Activated T-cell treated with anti-CD3 and anti-CD28 coated beads for 1 hour (primary cell): Measurements from ENCODE around the gene APC.

ENCODE experiments used
- DNase-seq: peaks from one replicate; pipeline ENCODE4 v3.0.0-alpha.2; 2020; ENCODE audit warnings: low read depth

APC gene

DNA sequence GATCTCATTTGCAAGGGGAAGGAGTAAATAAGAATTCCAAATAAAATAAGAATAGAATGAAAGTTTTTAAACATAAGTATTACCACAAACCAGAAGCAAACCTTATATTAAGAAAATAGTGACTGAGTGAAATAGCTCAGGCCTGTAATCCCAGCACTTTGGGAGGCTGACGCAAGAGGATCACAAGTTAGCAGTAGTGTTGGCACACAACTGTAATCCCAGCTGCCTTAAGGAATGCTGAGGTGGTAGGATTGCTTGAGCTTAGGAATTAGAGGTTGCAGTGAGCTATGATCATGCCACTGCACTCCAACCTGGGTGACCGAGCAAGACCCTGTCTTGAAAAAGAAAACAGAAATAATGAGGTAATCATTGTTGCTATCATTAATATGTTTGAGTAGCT is 47.0 kb downstream of the APC start:
- no peak for DNase-seq

DNA sequence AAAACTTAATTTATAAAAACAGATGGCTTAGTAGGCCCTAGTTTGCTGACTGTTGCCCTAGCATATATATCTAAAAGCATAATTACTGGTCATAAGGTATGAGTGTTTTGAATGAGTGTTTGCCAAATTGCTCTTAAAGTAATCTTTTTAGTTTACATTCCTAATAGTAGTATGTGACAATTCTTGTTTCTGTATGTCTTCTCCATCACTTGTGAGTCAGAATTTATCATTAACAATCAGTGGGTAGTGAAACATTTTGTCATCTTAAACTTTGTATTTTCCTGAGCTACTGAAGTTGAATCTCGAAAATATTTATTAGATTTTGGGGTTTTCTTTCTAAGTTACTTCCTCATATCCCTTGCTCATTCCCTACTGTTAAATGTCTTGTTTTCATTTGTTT is 49.6 kb downstream of the APC start:
- DNase-seq, result no peak

- no peak for DNase-seq
Measured at GRCh38 chr5:112787896-112788295, 50.2 kb downstream of the APC start.

- no peak for DNase-seq
Measured at GRCh38 chr5:112793201-112793600, 55.5 kb downstream of the APC start.

GRCh38 chr5:112794410-112794809 is 56.7 kb downstream of the APC start:
- no peak for DNase-seq

DNA sequence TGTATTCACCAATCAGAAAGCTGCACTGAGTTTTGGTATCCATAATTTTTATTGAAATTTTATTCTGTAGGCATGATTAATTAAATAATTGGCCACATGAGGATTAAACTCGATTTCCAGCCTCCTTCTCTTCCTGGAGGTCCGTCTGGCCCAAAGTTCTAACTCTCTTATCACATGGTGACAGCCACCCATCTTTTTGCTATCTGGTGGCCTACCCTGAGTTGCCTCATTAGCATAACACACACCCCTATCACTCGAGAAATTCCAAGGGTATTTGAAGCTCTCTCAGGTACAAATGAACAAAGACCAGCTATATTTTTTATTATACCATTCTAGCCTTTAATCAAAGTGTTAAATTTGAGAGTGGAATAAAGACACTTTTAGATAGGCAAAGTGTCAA is 57.7 kb downstream of the APC start:
- no peak for DNase-seq

DNA sequence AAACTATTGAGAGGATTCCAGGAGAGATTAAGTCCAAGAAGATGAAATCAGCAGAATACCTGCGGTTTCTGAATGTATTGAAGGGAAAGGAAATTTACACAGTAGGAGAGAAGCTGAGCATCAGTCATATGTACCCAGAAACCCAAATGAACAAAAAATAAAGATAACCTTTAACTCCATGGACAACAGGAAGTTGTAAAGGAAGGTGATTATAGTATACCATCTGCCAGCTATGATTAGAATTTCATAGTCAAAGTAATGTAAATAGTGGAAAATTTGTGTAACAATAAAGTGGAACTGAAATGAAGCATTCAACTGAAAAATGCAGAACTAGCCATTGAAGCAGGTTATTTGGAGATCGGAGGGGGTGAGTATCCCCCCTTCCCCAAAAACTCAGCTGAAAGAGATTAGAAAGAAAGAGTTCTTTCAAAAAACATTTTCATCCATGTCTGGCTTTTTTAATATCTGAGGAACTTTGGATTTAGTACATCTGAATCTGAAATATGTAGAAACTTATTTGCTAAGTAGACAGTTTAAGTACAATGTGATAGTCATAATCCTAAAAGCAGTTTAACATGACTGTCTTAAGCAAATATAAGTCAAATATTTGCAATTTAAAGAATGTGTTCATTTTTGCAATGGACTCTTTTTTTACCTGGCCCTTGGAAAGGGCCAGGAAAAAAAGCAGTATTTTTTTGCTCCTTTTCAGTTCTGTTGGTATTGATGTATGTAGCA is 58.4 kb downstream of the APC start:
- DNase-seq, result no peak

- DNase-seq, result no peak
Measured at GRCh38 chr5:112799661-112800060, 62.0 kb downstream of the APC start.

DNA sequence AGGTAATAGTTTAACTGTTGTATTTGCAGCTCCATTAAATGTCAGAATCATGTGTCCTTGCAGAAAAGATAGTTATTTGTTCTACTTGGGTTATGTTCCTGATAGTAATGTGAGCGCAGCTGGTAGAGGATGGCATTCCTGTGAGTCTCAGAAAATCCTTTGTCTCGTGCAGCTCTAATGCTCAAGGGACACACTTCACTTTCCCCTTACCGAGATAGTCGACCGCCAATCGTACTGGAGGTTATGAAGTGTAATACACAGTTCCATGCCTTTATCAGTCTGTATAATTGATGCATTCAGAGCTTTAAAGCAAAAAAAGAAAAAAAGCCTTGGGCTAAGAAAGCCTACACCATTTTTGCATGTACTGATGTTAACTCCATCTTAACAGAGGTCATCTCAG is 63.2 kb downstream of the APC start:
- no peak for DNase-seq

- DNase-seq, result no peak
Measured at GRCh38 chr5:112811023-112811422, 73.3 kb downstream of the APC start.

DNA sequence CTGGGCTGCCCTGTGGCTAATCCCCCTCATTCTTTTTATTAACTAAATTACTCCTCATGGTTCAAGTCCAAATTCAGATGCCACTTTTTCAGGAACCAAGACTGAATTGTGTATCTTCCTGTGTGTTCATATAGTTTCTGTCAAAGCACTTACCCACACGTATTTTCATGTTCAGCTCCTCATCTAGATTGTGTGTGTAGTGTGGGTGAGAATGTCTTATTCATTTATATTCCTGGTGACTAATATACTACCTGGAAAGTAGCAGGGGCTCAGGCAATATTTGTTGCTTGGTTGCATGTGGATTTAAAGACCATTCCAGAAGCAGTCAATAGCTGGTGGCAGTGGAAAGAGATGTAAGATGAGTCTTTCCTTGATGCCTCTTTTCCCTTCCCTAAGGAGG is 74.9 kb downstream of the APC start:
- no peak for DNase-seq

- no peak for DNase-seq
Measured at GRCh38 chr5:112820246-112820645, 82.6 kb downstream of the APC start.

DNA sequence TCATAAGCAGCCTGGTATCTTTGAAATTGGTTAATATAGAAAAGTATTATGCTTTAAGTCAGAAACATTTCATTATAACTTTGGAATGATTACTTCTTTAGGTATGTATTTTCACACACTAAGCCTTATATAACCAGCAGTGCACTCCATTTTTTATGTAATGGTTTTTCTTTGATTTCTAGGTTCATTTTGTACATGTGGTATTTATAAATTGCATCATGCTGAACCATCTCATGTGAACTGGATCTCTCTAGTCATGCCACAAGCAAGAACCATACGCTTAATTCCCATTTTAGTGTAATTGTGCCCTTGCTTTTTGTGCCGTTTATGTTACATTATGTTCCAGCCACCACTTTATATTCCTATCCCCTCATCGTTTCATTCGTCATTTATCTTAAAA is 84.8 kb downstream of the APC start:
- no peak for DNase-seq

GRCh38 chr5:112823181-112823580 is 85.5 kb downstream of the APC start:
- DNase-seq, result no peak

DNA sequence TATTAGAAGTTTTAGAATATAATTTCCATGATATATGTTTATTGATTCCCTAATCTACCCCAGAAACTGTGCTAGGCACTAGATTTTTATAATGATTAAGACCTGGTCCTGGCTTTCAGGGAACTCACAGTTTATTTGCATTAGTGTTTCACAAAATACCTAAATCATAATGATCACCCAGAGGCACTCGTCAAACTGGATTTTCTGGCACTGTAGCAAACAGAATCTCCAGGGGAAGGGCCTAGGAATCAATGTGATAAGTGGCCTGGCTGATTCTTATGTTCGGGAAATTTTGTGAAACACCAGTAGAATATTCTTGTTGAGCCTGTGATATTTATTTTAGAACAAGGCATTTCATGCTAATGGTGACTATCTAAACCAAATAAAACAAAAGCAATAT is 86.0 kb downstream of the APC start:
- DNase-seq, result no peak

DNA sequence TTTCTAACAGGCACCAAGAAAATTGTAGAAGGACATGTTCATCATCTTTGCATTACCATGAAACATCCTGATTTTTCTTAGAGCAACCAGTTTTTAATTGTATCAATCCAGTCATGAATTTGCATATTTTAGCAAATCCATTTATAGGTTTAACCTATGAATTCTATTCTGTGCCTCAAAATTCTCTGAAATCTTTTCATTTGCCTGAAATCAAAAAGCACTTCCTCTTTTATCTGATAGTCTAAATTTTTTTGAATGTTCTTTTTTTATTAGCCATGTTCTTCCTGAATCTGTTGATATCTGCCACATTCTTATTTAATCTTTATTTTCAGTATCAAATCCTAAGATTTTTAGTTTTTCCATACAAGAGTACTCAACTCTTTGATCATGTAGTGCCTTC is 86.5 kb downstream of the APC start:
- DNase-seq, result no peak

DNA sequence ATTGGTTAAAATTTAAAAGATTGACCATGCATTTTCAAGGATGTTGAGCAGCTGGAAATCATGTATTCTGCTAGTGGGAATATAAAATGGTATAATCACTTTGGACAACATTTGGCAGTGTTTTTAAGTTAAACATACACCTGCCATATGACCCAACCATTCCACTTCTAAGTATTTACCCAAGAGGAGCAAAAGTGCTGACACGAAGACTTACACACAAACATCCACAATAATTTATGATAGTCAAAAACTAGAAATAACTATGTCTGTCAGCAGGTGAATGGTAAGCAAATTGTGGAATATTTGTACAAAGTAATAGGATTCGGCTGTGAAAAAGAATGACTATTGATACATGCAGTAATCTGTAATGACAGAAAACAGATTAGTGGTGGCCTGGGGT is 92.7 kb downstream of the APC start:
- DNase-seq, result no peak

GRCh38 chr5:112833971-112834370 is 96.3 kb downstream of the APC start:
- no peak for DNase-seq

DNA sequence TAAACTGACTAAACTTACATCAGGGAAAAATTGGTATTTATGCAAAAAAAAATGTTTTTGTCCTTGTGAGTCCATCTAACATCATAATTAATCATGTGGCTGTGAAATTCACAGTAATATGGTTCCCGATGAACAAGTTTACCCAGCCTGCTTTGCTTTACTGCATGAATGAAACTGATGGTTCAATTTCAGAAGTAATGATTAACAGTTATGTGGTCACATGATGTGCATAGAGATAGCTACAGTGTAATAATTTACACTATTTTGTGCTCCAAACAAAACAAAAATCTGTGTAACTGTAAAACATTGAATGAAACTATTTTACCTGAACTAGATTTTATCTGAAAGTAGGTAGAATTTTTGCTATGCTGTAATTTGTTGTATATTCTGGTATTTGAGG is 106.8 kb downstream of the APC start:
- no peak for DNase-seq

- DNase-seq, result no peak
Measured at GRCh38 chr5:112846556-112846955, 108.9 kb downstream of the APC start.

DNA sequence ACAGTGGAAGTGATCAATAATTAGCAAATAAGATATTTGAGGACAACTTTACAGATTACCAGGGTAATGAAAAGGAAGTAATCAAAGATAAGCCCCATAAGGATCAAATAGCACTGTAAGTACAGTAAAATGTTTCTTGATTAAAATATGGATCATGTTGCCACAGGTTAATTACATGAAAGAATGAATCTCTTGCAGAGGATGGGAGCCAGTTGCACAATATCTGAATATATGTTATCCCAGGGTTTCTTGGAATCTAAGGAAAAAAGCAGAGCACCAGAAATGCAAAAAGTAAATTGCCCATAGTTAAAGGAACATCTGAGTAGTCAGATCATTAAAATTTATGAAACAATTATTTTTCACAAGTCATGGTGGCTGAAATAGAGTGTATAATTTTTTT is 109.6 kb downstream of the APC start:
- no peak for DNase-seq

GRCh38 chr5:112848116-112848811 is 110.6 kb downstream of the APC start:
- DNase-seq, result no peak

- DNase-seq, result no peak
Measured at GRCh38 chr5:112849912-112850311, 112.2 kb downstream of the APC start.

DNA sequence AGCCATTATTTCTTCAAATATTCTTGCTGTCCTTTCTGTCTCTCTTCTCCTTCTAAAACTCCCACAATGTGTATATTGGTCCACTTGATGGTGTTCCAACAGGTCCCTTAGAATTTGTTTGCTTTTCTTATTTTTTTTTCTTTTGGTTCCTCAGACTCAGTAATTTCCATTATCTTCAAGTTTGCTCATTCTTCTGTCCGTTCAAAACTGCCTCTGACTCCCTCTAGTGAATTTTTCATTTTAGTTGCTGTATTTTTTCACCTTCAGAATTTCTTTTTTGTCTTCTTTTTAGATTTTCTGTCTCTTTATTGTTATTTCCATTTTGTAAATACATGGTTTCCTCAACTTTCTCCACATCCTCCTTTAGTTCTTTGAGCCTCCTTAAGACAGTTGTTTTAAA is 117.0 kb downstream of the APC start:
- no peak for DNase-seq
